ENCODE measurements around the gene HUNK.
"Not testable (repeated sequence)": the region's sequence is repeated elsewhere in the genome, so short reads cannot be mapped to it uniquely, and the experiment has no call there.

Gene HUNK

GRCh38 chr21:31870472-31871193, 2.2 kb upstream of the HUNK start:
- no peak for DNase-seq (ENCODE audit: low spot score)

DNA sequence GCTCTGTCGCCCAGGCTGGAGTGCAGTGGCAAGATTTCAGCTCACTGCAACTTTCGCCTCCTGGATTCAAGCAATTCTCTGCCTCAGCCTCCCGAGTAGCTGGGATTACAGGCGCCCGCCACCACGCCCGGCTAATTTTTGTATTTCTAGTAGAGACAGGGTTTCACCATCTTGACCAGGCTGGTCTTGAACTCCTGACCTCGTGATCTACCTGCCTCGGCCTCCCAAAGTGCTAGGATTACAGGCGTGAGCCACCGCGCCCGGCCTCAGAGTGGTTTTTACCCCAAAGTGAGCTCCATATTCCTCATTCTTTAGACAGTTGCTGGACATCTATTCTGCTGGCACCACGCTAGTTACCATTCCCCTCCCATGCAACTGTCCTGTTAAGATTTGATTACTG, 1.4 kb upstream of the HUNK start:
- DNase-seq (ENCODE audit: low spot score) = not testable (repeated sequence)

DNA sequence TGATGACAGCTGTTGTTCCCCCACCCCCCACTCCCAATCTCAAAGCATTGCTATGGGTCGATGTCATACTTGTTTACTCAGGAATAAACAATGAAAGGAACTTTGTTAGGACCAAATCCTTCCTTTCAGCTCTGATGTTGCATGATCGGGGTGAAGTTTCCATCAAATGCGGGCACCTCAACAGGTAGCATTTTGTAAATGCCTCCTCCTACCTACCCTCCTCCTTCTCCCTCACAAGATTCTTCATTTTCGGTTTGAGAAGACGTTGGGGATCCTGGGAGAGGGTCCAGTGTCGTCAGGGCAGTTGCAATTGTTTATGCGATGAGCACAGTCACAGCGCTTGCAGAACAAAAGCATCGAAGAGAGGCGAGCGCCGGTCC, 758 bp upstream of the HUNK start:
- DNase-seq (ENCODE audit: low spot score) = no peak

DNA sequence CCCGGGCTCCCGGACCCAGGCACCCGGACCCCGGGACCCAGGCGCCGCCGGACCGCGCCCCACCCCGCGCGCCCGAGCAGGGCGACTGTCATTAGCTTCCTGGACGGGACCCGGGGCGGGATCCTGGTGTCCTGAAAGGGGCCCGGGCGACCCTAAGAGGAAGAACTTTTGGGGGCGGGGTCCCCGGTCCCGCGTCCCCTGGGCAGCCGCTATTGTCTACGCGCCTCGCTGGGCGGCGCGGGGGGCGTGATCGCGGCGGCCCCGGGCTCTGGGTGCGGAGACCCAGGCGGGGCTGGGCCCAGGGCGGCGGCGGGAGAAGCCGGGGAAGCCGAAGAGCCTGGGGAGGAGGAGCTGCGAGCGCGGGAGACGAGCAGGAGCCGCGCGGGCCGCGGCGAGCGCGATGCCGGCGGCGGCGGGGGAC, 465 bp downstream of the HUNK start:
- DNase-seq (ENCODE audit: low spot score) = peak; percentile 66

GRCh38 chr21:31873696-31874599, 1.1 kb downstream of the HUNK start:
- DNase-seq (ENCODE audit: low spot score) = peak; percentile 84

GRCh38 chr21:31874812-31875212, 2.0 kb downstream of the HUNK start:
- peak; percentile 30 for DNase-seq (ENCODE audit: low spot score)

GRCh38 chr21:31875496-31876015, 2.7 kb downstream of the HUNK start:
- peak; percentile 48 for DNase-seq (ENCODE audit: low spot score)

GRCh38 chr21:31877463-31877957, 4.7 kb downstream of the HUNK start:
- no peak for DNase-seq (ENCODE audit: low spot score)

GRCh38 chr21:31878831-31879230, 6.0 kb downstream of the HUNK start:
- no peak for DNase-seq (ENCODE audit: low spot score)

GRCh38 chr21:31879241-31879650, 6.4 kb downstream of the HUNK start:
- no peak for DNase-seq (ENCODE audit: low spot score)

DNA sequence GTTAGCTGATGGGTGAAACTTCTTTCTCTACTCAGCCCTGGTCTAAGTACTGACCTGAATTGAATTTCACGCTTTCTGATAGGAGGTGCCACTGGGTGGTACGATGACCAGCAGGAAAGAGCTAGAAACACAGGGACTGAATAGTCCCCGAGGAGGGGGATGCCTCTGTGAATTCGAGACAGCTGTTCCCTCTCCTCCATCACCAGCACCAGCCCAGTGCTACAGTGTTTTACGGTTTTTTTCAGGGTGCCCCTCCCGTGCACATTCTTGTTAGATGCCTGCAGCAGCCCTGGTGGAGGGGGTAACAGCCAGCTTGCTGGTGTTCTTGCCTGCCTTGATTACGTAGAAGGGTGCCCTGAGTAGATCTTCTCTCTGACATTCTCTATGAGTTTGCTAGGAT, 7.1 kb downstream of the HUNK start:
- DNase-seq (ENCODE audit: low spot score) = no peak

- DNase-seq (ENCODE audit: low spot score) = no peak
Measured at GRCh38 chr21:31880816-31881215, 8.0 kb downstream of the HUNK start.

DNA sequence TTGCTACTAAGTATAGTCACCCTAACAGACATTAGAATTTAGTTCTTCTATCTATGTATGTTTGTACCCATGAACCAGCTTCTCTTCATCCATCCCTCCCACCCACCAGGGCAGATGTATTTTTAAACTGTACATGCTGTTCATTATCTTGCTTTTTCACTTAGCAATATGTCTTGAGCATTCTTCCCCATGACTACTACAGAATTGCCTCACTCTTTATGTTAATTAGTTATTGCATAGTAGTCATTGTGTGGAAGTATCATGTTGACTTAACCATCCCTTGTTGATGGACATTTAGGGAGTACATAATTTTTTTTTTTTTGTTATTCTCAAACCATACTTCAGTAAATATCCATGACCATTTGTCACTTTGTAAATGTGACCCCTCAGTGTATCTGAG, 9.9 kb downstream of the HUNK start:
- DNase-seq (ENCODE audit: low spot score) = no peak

GRCh38 chr21:31885146-31885545, 12.3 kb downstream of the HUNK start:
- no peak for DNase-seq (ENCODE audit: low spot score)

DNA sequence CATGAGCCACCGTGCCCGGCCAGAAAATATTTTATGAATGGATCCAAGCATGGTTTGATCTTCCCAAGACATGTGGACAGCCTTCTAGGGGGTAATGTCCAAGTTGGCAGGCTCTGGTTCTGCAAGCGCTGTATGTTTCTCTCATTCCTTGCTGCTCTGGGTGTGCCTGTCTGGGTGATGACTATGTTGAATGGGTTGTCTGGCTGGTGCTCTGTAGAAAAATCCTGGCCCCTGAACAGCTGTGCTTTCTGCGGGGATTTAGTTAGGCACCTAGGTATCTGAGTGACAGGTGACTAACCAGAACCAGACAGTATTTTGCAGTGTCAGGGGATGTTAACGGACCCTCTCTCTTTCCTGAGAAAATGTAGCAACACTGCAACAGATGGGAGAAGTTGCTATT, 14.1 kb downstream of the HUNK start:
- DNase-seq (ENCODE audit: low spot score) = peak; percentile 43

GRCh38 chr21:31887391-31887841, 14.6 kb downstream of the HUNK start:
- DNase-seq (ENCODE audit: low spot score) = peak; percentile 42

DNA sequence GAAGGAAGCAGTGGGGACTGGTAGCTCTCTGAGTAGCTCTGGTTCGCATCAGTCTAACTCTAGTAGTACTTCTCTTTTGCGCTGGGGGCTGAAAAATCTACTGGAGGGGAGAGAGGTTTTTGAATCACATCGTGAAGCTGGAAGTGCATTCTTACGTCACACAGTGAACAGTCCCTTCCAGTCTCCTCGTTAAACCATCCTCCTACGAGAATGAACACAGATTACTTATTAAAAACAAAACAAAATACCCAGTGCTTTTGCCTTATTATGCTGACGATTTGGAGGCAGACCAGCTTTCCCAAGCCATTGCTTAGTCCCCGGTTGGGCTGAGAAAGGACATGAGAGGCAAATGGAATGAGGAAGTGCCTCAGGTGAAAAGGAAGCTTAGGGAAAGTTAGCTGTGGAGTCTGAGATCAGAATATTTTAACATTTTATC, 16.1 kb downstream of the HUNK start:
- peak; percentile 52 for DNase-seq (ENCODE audit: low spot score)

DNA sequence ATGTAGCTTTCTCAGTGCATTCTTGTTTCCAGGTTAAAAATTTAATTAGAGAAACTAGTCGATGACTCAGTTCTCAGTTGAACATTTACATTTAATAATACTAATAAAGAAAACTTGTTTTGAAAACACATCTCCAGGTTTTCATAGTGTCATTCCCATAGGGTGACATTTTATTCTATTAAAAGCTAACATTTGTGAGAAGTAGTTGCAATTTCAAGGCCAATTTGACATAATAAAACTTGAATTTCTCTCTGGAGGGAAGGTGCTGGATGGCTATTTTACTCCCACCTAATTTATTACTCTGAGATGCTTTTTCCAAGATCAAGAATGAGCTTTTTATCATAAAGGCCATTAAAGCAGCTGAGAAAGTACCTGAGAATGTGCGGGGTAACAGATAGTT, 16.6 kb downstream of the HUNK start:
- no peak for DNase-seq (ENCODE audit: low spot score)

DNA sequence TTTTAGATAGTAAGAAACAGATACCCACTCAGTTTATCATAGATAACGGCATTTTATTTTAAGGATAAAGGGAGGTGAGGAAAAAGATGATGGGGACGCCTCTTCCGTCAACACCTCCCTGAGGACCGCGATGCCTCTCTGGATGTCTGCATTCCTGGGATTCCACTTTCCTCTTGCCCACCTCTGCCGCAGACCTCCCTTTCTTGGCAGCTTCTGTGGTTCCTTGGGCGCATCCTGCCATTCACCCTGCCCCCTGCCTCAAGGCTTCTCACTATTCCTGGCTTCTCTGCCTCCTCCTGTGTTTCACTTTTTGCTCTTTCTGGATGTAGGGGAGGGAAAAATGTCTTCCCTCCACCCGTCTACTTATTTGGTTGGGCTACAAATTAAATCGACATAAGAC, 19.9 kb downstream of the HUNK start:
- no peak for DNase-seq (ENCODE audit: low spot score)

DNA sequence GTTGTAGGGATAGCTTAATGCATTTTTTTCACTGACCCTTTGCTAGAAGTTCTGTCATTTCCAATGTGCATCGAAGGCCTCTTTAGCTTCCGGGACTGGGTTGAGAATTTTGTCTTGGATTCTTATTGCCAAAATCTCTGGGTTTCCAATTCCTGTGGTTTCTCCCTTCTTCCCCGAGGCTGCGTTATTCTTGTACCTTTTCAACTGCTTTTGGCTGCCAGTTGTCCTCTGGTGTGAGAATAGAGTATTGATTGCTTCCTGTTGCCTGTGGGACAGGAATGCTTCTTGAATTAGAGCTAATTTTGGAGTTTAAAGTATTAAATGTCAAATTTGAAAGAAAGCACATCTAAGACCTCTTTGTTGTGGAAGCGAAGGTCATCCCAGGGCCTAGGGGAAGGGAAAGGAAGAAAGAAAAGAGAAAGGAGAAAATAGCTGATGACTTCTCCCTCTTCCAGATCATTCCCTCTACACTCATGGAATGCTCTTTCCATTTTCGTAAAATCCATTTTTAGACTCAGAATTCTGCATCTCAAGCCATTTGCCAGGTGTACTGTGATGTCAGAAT, 21.1 kb downstream of the HUNK start:
- DNase-seq (ENCODE audit: low spot score) = no peak

DNA sequence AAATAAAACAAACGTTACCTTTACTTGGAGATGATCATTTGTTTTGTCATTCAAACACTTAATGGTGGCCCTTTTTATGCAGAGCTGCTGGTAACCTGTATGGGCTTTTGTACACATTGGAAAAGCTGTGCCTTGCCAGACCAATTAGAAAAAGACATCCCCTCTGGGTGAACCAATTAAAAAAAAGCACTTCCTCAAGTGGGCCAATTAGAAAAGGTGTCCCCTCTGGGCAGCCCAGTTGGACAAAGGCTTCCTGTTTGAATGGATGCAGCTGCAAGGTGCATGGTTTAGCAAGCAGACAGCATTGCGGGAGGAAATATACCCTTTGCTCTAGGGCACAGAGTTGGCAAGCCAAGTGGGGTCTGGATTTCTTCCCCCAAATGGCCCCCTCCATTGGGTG, 21.6 kb downstream of the HUNK start:
- no peak for DNase-seq (ENCODE audit: low spot score)

DNA sequence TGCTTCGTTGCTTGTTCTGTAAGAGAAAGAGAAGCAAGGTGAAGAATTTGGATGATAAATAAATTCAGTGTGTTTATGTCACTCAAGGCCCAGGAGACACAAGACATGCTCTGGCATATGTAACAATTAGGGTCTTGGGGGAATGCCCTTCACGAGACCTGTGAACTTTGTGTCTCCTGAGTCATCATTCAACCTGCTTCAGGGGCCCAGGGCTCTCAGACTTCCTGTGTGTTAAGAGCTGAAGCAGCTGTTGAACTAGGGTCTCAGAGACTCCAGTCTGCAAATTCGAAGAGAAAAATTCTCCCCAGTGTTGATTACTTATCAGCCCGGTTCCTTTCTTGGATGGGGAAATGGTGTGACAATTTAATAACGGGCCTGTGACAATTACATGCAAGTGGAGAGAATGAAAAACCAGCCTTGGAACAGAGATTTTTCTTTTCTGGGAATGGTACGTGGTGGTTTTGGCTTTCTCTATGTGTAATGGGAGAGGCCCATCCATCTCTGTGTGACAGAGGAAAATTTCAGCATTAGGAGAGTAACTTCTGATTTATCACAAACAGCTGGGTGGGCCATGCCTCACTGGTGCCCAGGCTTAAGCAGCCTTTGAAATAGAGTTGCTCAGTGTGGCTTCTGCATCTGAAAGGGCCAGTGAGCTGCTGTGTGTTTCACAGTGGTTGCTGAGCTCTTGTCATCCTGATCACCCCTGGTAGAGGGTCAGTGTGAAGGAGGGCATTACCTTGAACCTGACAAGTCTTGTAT, 22.4 kb downstream of the HUNK start:
- peak; percentile 57 for DNase-seq (ENCODE audit: low spot score)

Data from AG20443 (cell line).